Fibroblast of lung (primary cell): ENCODE results near the gene SNX13. TPM values are rescaled to one million over a fixed set of nuclear protein-coding genes. Genes with fewer than 3 reads are reported as not detected.

Experiments used
- DNase-seq, 2 donors: peaks; one replicate each; pipeline versions ENCODE4 v3.0.0 to v3.0.0-alpha.2; 2010; ENCODE audit warnings: low read depth in 2 of 2
- H2AFZ ChIP-seq: 2 replicates; pipeline ENCODE4 v1.5.1; 2012; ENCODE audit warnings: low read length, control low read depth, inconsistent platforms
- H3K27ac ChIP-seq: 2 replicates; pipeline ENCODE4 v1.5.1; 2011; ENCODE audit warnings: low read length, control low read depth; ENCODE audit not compliant: insufficient read depth
- H3K27me3 ChIP-seq: 2 replicates; pipeline ENCODE4 v1.5.1; 2011; ENCODE audit warnings: mild to moderate bottlenecking, low read length; ENCODE audit not compliant: control insufficient read depth, insufficient read depth
- H3K36me3 ChIP-seq: 2 replicates; pipeline ENCODE4 v1.5.1; 2011; ENCODE audit warnings: low read length; ENCODE audit not compliant: control insufficient read depth, insufficient read depth
- H3K4me1 ChIP-seq: 2 replicates; pipeline ENCODE4 v1.5.1; 2011; ENCODE audit warnings: low read length; ENCODE audit not compliant: control insufficient read depth, insufficient read depth; ENCODE audit errors: extremely low read depth
- H3K4me2 ChIP-seq: 2 replicates; pipeline ENCODE4 v1.5.1; 2011; ENCODE audit warnings: low read length, control low read depth; ENCODE audit not compliant: insufficient read depth; ENCODE audit errors: extremely low read depth
- H3K4me3 ChIP-seq, 4 experiments: fragments of 200-600 bp in 1 of 4; sonication (generic) in 1 of 4; replicated peaks in 1 of 4; 2 replicates each; pipeline ENCODE4 v1.5.1; 2011 to 2016; ENCODE audit warnings: low read length in 4 of 4, low read depth in 3 of 4, mild to moderate bottlenecking in 3 of 4, control low read depth in 2 of 4, inconsistent platforms in 1 of 4, mixed read lengths in 1 of 4; ENCODE audit not compliant: insufficient read depth in 1 of 4; ENCODE audit errors: control extremely low read depth in 1 of 4
- H3K79me2 ChIP-seq: 2 replicates; pipeline ENCODE4 v1.5.1; 2012; ENCODE audit warnings: mild to moderate bottlenecking, low read length, inconsistent platforms; ENCODE audit not compliant: control insufficient read depth, insufficient read depth
- H3K9ac ChIP-seq: 2 replicates; pipeline ENCODE4 v1.5.1; 2011; ENCODE audit warnings: mild to moderate bottlenecking, low read length, control low read depth; ENCODE audit not compliant: insufficient read depth
- H3K9me3 ChIP-seq: 2 replicates; pipeline ENCODE4 v1.5.1; 2012; ENCODE audit warnings: low read depth, low read length; ENCODE audit not compliant: control insufficient read depth, insufficient read depth
- H4K20me1 ChIP-seq: 2 replicates; pipeline ENCODE4 v1.5.1; 2011; ENCODE audit warnings: low read length; ENCODE audit not compliant: control insufficient read depth, insufficient read depth; ENCODE audit errors: extremely low read depth
- CTCF ChIP-seq, 2 donors: IDR thresholded peaks in 1 of 2; conservative IDR thresholded peaks in 1 of 2; 1 replicate in 1 of 2; 2 replicates in 1 of 2; pipeline ENCODE4 v1.5.1; 2011 to 2012; ENCODE audit warnings: low read length in 2 of 2, control low read depth in 1 of 2, inconsistent platforms in 1 of 2, low read depth in 1 of 2, mild to moderate bottlenecking in 1 of 2
- EZH2 ChIP-seq: IDR thresholded peaks from 2 replicates; pipeline ENCODE4 v1.5.1; 2012; ENCODE audit warnings: low read length, control low read depth, mild to moderate bottlenecking; ENCODE audit errors: missing control alignments
- polyA minus RNA-seq: library from RNA; depleted of rRNA, polyadenylated mRNA; stranded (reverse); fragments of >200 nt; gene quantifications from 2 replicates; pipeline ENCODE4 v1.2.3, GENCODE V29; 2011; ENCODE audit warnings: low replicate concordance
- polyA plus RNA-seq, 2 donors: library from polyadenylated mRNA; depleted of rRNA in 1 of 2; stranded (reverse) in 1 of 2; unstranded in 1 of 2; fragments of >200 nt; gene quantifications; 2 replicates each; pipeline ENCODE4 v1.2.1, GENCODE V29; 2011 to 2012; ENCODE audit warnings: missing spikeins in 1 of 2
- total RNA-seq: library from RNA; depleted of rRNA; stranded (reverse); fragments of >200 nt; gene quantifications from 2 replicates; pipeline ENCODE4 v1.2.1, GENCODE V29; 2014

SNX13 gene
- total RNA-seq: 37.5 and 42.9 TPM in 2 replicates
- 26.1 and 36.0 TPM in 2 replicates for polyA plus RNA-seq
- 15.5 and 19.8 TPM in 2 replicates for polyA plus RNA-seq (2012)
- polyA minus RNA-seq: 2.1 and 6.6 TPM in 2 replicates

GRCh38 chr7:17940302-17940883 lies at the start of gene SNX13:
TSS of gene SNX13 (minus strand) at chr7:17940494. CDS start at chr7:17940295, 199 bp downstream.
- TF ChIP-seq EZH2: no peak
- TF ChIP-seq CTCF (conservative IDR thresholded peaks at IDR 0.05 in 1 of 2, IDR thresholded peaks at IDR 0.05 in 1 of 2; ENCODE audit: low read depth in 1 of 2, low read length in 2 of 2): no peak

GRCh38 chr7:17989546-17989945 lies 49.3 kb upstream of the SNX13 start:
- TF ChIP-seq CTCF (conservative IDR thresholded peaks at IDR 0.05 in 1 of 2, IDR thresholded peaks at IDR 0.05 in 1 of 2; ENCODE audit: low read depth in 1 of 2, low read length in 2 of 2): no peak
- no peak for TF ChIP-seq EZH2
- no peaks in the 10 kb centered on the region for H3K9me3 ChIP-seq
- no peak overlapping the region for H3K27ac ChIP-seq
- H3K4me3 ChIP-seq: no peak overlapping the region
- peaks cover 6% of the 10 kb centered on the region for H3K4me1 ChIP-seq
- no peak overlapping the region for H3K9ac ChIP-seq
- no peaks in the 10 kb centered on the region for H3K36me3 ChIP-seq
- H3K27me3 ChIP-seq: no peaks in the 10 kb centered on the region
- no peak overlapping the region for H2AFZ ChIP-seq
- peak; percentile 17 to 59 for DNase-seq
- no peak overlapping the region for H3K4me2 ChIP-seq
- no peaks in the 10 kb centered on the region for H4K20me1 ChIP-seq
- no peaks in the 10 kb centered on the region for H3K79me2 ChIP-seq

More at GRCh38 chr7:17940302-17940883, at the start of gene SNX13:
- peak within 1 kb of the TSS; percentile 65 to 88 (median 84) for H3K4me3 ChIP-seq
- H3K27me3 ChIP-seq: no peaks in the 10 kb centered on the region
- H3K79me2 ChIP-seq: peaks cover 46% of the 10 kb centered on the region
- peak within 1 kb of the TSS; percentile 92 for H3K9ac ChIP-seq
- no peaks in the 10 kb centered on the region for H3K4me1 ChIP-seq
- peaks cover 2% of the 10 kb centered on the region for H4K20me1 ChIP-seq
- no peaks in the 10 kb centered on the region for H3K9me3 ChIP-seq
- peak within 1 kb of the TSS; percentile 96 for H3K4me2 ChIP-seq
- H2AFZ ChIP-seq: peak within 1 kb of the TSS; percentile 95
- H3K36me3 ChIP-seq: no peaks in the 10 kb centered on the region
- H3K27ac ChIP-seq: peak within 1 kb of the TSS; percentile 95
- peak; percentile 92 for DNase-seq

- Histone ChIP-seq H3K4me3 (no peak overlapping the region), H2AFZ (no peak overlapping the region), H3K79me2 (no peaks in the 10 kb centered on the region), H3K9ac (no peak overlapping the region), H3K4me1 (peaks cover 6% of the 10 kb centered on the region), H3K36me3 (no peaks in the 10 kb centered on the region), H4K20me1 (no peaks in the 10 kb centered on the region), H3K27ac (no peak overlapping the region), H3K27me3 (no peaks in the 10 kb centered on the region), H3K9me3 (no peaks in the 10 kb centered on the region), H3K4me2 (no peak overlapping the region)
- TF ChIP-seq CTCF (conservative IDR thresholded peaks at IDR 0.05 in 1 of 2, IDR thresholded peaks at IDR 0.05 in 1 of 2; ENCODE audit: low read depth in 1 of 2, low read length in 2 of 2) (no peak), EZH2 (no peak)
- DNase-seq: no peak
Measured at GRCh38 chr7:17988858-17989257, 48.6 kb upstream of the SNX13 start.
